ENCODE data around the gene DOCK8. TPM values are rescaled to one million over a fixed set of nuclear protein-coding genes. Genes with fewer than 3 reads are reported as not detected.
A peak's percentile ranks its signal among the peaks of the same experiment; 100 is the strongest.
"Not testable (repeated sequence)": the region's sequence is repeated elsewhere in the genome, so short reads cannot be mapped to it uniquely, and the experiment has no call there.

DOCK8 gene
- total RNA-seq, result 47.2 TPM

GRCh38 chr9:214648-215493 lies at the start of gene DOCK8:
DOCK8 (plus strand) TSS chr9:214865; CDS start chr9:214977, 112 bp downstream.
- DNase-seq (ENCODE audit: low spot score), result peak; percentile 71

DNA sequence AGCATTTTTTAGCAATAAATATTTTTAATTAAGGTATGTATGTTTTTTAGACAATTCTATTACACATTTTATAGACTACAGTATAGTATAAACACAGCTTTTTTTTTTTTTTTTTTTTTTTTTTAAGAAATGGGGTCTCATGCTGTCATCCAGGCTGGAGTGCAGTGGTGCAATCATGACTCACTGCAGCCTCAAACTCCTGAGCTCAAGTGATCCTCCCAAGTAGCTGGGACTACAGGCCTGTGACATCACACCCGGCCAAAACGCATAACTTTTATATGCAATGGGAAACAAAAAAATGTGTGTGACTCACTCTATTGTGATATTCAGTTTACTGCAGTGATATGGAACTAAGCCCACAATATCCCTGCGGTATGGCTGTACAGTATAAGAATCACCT lies 44.9 kb upstream of the DOCK8 start:
- not testable (repeated sequence) for DNase-seq (ENCODE audit: low spot score)

DNA sequence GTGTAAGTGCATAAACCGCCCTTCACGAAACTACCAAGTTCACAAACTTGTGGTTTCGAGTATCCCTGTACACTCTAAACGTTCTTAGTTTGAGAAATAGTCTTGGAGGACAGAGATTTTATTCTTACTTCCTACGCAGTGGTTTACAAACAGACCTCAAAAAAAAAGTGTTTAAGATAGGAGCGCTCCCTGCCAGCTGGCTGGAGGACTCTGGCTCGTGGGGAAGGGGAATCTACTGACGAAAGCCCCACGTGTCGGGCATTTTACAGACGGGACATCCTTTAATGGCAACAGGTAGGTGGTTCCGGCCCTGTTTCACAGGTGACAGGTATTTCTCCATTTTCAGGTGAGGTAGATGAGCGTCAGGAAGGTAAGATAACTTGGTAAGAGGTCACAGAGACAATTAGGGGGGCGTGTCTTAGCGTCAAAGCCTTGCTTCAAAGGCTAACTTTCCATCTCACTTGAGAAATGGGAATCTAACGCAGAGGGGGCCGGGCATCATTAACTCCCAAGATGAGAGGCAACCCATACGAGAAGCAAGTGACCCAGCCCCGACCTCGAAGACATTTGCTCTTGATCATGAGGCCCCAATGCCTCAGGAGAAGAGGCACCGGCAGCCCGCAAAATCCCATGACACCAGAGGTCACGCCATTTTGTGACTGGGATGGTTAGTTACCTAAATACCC lies 36.4 kb upstream of the DOCK8 start:
- not testable (repeated sequence) for DNase-seq (ENCODE audit: low spot score)

DNA sequence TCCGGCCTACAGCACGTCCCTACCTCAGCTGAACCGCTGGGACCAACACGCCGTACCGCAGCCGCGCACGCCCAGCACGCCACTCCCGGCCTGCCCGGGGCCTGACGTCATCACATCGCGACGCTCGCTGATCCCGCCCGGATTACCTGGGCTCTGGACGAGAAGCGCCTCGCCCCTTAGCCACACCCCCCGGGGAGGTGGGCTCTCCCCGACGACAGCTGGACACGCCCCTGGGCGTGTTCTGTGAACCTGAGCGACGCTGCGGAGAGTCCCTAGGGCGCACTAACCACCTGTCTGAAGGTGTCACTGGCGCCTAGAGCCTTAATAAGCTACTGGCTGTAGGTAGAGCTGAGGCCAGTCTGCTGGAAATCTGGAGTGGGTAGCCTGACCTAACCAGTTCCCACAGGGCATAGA lies 35.7 kb upstream of the DOCK8 start, which contains the start of gene ZNG1A:
Gene ZNG1A (minus strand): TSS at position 87 of the 414 bp plus-strand sequence. CDS start 87 bp downstream, outside the sequence.
- DNase-seq (ENCODE audit: low spot score), result not testable (repeated sequence)

GRCh38 chr9:199601-200000 lies 15.1 kb upstream of the DOCK8 start:
- not testable (repeated sequence) for DNase-seq (ENCODE audit: low spot score)

DNA sequence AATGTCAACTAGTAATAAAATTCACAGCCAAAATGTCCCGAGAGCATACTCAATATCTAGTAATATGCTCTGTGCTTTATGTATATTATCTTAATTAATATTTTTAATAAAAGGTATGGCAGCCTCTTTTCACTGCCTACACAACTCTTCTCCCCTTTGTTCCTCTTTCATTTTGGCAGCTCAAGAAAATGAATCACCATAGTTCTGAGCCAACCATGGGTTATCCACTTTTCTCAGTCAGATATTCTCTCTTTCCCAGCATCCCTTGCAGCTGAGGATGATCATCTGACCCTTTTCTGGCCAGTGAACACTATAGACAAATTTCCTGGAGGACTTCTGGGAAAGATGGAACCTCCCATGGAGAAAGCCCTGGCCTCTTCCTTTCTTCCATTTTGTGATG lies 8.2 kb upstream of the DOCK8 start:
- no peak for DNase-seq (ENCODE audit: low spot score)

GRCh38 chr9:209143-209758 lies 5.4 kb upstream of the DOCK8 start:
- no peak for DNase-seq (ENCODE audit: low spot score)

GRCh38 chr9:211036-211435 lies 3.6 kb upstream of the DOCK8 start:
- DNase-seq (ENCODE audit: low spot score), result no peak

DNA sequence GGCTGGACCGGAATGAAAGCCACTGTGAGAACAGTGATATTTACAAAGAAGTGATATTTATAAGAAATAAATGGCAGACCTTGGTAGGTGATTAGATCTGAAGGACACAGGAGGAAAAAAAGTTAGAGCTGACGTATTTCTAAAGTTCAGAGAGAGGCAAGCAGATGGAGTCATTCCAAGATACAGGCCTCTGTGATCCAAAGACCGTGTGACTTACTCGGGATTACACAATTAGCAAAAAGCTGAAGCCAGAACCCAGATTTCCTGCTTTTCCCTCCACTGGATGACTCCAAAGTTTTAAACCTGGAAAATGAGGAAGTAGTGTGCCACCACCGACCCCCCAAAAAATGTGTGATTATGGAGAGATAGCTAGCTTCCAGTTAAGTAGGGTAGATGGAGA lies 3.1 kb upstream of the DOCK8 start:
- DNase-seq (ENCODE audit: low spot score), result peak; percentile 44

GRCh38 chr9:212297-212696 lies 2.4 kb upstream of the DOCK8 start:
- DNase-seq (ENCODE audit: low spot score), result no peak

DNA sequence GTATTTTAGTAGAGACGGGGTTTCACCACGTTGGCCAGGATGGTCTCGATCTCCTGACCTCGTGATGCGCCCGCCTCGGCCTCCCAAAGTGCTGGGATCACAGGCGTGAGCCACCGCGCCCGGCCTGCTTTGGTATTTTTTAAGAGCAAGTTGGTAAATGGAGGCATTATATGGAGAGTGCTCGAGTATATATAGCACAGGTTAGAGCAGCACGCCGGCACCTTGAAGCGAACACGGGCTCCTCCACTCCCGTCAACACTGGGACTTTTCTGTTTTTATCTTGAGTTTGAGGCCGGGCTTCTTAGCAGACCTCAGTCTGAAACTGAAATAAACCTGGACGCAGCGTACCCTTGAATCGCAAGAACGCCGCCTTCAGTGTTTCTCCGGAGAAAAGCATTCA lies 764 bp upstream of the DOCK8 start:
- DNase-seq (ENCODE audit: low spot score), result not testable (repeated sequence)

GRCh38 chr9:214351-214647 lies 366 bp upstream of the DOCK8 start:
- no peak for DNase-seq (ENCODE audit: low spot score)

GRCh38 chr9:215631-216155 lies 1.0 kb downstream of the DOCK8 start:
- DNase-seq (ENCODE audit: low spot score), result no peak

DNA sequence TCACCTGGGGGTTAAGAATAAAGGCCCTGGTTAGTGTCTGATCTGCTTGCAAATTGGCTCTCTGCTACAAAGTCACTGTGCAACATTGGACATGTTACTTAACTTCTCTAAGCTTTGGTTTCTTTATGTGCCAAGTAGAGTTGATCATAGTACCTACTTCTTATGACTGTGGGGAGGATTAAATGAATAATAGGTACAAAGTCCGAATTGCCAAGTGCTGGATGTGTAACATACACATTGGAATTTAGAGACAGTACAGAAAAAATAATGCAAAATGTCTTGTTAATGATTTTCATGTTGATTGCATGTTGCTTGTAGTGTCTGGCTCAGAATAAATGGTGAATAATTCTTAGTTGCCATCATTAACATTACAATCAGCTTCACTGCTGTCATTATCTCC lies 2.2 kb downstream of the DOCK8 start:
- no peak for DNase-seq (ENCODE audit: low spot score)

GRCh38 chr9:217950-218349 lies 3.3 kb downstream of the DOCK8 start:
- DNase-seq (ENCODE audit: low spot score), result no peak

DNA sequence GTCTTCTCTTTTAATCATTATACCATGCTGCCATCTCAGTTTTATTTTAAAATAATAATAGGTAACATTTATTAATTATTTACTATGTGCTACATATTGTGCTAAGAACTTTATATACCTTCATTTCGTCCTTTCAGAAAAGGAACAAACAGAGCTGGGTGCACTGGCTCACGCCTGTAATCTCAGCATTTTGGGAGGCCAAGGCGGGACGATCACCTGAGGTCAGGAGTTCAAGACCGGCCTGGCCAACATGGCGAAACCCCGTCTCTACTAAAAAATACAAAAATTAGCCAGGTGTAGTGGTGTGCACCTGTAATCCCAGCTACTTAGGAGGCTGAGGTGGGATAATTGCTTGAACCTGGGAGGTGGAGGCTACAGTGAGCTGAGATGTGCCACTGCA lies 4.4 kb downstream of the DOCK8 start:
- not testable (repeated sequence) for DNase-seq (ENCODE audit: low spot score)

DNA sequence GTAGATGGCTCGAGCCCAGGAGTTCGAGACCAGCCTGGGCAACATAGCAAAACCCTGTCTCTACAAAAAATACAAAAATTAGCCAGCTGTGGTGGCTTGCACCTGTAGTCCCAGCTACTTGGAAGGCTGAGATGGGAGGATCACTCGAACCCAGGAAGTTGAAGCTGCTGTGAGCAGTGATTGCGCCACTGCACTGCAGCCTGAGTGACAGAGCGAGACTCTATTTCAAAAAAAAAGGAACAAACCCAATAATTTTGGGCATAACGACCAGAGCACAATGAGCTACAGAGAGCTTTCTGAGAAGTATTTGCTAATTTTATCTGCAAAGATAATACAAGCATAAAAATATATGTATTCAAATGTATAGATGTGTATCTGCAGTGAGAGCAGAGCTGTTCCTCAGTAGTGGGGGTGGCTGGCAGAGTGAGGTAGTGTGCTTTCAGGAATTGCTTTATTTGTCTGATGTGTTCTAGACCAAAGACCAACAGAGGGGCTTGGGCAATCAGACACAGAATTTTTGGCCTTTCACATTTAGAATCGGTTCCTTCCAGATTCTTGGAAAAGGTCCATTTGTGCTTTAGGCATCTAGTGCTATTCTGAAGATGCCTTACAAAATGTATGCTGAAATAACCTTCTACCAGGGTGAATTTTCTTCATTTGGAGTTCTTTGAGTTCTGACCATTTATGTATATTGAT lies 5.2 kb downstream of the DOCK8 start:
- DNase-seq (ENCODE audit: low spot score), result no peak

DNA sequence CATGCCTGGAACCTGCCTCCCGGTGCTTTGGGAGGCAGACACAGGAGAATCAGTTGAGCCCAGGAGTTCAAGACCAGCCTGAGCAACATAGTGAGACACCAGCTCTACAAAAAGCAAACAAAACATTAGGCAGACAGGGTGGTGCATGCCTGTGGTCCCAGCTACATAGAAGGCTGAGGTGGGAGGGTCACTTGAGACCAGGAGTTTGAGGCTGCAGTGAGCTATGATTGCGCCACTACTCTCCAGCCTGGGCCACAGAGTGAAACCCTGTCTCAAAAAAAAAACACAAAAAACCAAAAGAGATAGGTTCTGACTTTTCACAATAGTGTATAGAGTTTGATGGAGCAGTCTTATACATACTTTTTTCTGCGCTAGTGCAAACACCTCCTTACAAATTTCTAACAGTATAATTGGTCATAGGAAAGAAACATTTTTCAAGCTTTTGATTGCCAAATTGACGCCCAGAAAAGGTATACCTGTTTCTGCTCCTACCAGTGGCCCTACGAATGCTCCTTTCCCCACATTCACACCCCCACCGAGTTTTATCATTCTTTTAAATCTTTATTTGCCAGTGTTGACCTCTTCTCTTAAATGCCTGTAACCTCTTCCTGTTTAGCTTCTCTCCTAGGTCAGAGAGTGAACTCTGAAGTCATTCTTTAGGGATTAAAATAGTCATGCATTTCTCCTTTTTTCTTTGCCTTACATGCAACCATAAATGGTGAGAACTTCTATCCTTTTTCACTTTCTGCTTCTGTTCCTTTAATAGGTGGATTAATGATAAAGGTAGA lies 7.5 kb downstream of the DOCK8 start:
- DNase-seq (ENCODE audit: low spot score), result no peak

GRCh38 chr9:223152-223551 lies 8.5 kb downstream of the DOCK8 start:
- no peak for DNase-seq (ENCODE audit: low spot score)

- DNase-seq (ENCODE audit: low spot score), result no peak
Measured at GRCh38 chr9:224026-224425, 9.4 kb downstream of the DOCK8 start.
